Breast epithelium (tissue), 3 donors: ENCODE data around the gene AKIP1.

Experiments
- CTCF ChIP-seq, 3 donors: fragments of 450-650 bp; IDR thresholded peaks; one replicate each; pipeline ENCODE4 v1.5.1; 2016 to 2017; ENCODE audit warnings: antibody characterized with exemption in 3 of 3, mild to moderate bottlenecking in 3 of 3, moderate library complexity in 3 of 3
- POLR2A ChIP-seq: fragments of 450-650 bp; IDR thresholded peaks from one replicate; pipeline ENCODE4 v1.6.1; 2016; ENCODE audit warnings: antibody characterized with exemption, mild to moderate bottlenecking, moderate library complexity
- POLR2AphosphoS5 ChIP-seq, 3 donors: sonication (generic); formaldehyde crosslinking; IDR thresholded peaks; one replicate each; pipeline ENCODE4 v1.6.1; 2017; ENCODE audit warnings: antibody characterized with exemption in 3 of 3

GRCh38 chr11:8967184-8967583, 56.2 kb downstream of the AKIP1 start:
- TF ChIP-seq POLR2A (no peak), CTCF (IDR thresholded peaks at IDR 0.05) (no peak), POLR2AphosphoS5 (IDR thresholded peaks at IDR 0.05) (no peak)
